NOMO-1 treated with DMSO at 0.1 percent for 48 hours (cell line): Measurements from ENCODE around the gene CALM1.

Experiments used
- DNase-seq: peaks from one replicate; lab custom pipeline; 2025; ENCODE audit not compliant: unreplicated experiment; lab: John Stamatoyannopoulos, UW

CALM1 gene

DNA sequence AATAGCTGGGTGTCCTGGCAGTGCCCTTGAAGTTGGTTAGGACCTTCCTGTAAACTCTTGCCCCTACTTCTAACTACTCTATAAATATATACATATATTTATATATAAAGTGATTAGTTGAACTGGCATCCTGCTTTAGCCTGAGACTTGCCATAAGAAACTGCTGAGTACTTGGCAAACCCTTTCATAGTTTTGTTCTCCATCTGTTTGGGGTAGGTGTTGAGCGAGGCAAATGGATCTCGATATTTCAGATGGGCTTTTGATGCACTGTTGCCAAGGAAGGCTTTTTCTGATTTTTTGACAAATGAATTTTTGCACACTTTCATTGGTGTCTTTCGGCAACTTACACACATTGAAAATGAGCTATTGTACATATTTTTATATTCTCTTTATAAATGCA is 10.4 kb downstream of the CALM1 start:
- no peak for DNase-seq

DNA sequence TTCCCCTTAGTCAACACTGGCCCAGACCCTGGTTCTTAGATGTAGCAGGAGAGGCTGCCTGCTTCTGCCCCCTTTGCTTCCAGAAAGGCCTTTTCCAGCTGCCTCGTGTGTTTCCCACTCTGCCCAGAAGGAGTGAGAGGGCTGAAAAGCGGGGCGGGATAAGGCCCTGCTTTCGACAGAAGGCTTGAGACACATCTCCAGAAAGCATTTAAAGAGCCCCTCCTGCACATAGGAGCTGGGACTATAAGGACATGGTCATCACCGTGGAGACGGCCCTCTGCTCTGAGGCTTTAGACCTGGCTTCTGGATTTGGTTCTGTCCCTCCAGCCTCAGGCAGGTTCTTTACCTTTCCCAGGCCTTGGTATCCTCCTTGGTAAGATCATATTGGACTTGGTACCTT is 11.9 kb downstream of the CALM1 start:
- DNase-seq: no peak

DNA sequence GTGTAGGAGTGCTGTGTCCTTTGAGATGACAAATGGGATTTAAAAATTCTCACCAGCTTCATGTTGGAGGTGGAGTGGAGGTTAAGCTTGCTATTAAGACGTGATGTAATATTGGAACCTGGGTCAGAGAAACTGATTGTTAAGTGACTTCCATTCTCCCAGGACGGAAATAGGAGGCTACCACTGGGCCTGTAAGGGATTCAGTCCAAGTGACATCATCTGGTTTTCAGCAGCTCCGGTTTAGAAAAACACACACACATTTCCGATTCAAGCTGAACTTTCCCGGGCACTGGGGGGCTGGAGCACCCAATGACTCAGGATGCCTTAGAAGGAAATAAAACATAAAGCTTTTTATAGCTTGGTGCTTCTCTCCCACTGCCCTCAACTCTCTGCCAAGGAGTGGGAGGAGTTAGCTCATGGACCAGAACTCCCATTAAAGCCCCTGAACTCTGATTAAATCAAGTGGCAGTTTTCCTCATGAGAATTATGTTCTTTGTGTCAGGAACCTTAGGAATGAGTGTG is 12.4 kb downstream of the CALM1 start:
- DNase-seq: no peak

DNA sequence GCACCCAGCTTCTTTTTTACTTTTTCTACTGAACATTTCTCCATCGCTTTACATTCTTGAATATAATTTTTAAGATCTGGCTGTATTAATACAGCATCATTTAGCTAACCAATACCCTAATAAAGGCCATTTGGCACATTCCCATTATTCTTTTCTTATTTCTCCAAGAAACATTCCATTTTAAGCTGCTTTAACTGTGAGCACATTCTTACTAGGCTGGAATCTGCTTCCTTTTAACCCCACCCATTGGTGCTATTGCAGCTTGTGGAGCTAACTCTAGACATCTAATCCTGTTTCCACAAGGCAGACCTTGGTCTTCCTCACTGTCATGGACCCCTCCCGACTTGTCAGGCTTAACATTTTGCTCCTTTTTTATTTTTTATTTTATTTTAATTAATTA is 15.2 kb downstream of the CALM1 start:
- no peak for DNase-seq

DNA sequence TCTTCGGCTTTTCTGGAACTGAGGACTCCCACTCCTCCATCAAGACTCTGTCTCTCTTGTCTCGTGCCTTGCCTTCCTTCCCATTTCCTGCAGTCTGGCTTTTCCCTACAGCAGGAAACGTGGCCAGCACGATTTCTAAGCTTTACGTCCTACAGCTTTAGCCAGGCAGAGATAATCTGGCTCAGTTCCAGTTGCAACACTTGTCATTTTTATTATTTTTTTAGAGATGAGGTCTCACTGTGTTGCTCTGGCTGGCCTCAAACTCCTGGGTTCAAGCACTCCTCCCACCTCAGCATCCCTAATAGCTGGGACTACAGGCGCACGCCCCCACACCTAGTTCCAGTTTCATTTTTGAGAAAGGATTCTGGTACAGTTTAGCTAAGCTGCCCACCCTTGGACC is 19.9 kb downstream of the CALM1 start:
- no peak for DNase-seq

DNA sequence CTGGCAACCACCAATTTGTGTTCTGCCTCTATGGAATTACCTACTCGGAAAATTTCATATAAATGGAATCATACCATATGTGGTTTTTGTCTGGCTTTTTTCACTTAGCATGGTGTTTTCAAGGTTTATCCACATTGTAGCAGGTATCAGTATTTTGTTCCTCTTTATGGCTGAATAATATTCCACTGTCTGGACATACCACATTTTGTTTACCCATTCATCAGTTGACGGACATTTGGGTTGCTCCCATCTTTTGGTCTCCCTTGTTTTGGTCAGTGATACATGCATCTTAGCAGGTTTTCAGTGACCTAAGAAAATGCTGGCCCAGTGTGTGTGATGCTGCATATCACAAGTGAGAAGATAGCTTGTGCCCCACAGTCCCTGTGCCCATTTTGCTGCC is 21.2 kb downstream of the CALM1 start:
- DNase-seq: no peak

DNA sequence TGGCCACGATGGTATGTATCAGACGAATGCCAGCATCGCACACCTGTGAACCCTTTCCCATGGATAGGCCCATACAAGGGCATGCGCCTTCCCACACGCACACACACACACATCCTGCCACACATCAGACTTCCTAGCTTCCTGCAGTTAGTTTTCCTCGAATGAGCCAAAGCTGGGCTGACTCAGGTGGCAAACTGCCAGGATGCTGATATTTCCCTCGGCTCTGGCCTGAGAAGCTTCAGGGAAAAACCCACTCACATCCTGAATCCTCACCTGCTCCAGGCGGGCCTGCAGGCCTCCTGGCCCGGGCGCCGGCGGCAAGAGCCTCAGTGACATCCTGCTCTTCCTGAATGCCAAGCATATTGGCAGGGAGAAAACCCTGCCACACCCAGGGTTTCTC is 22.4 kb downstream of the CALM1 start:
- no peak for DNase-seq

DNA sequence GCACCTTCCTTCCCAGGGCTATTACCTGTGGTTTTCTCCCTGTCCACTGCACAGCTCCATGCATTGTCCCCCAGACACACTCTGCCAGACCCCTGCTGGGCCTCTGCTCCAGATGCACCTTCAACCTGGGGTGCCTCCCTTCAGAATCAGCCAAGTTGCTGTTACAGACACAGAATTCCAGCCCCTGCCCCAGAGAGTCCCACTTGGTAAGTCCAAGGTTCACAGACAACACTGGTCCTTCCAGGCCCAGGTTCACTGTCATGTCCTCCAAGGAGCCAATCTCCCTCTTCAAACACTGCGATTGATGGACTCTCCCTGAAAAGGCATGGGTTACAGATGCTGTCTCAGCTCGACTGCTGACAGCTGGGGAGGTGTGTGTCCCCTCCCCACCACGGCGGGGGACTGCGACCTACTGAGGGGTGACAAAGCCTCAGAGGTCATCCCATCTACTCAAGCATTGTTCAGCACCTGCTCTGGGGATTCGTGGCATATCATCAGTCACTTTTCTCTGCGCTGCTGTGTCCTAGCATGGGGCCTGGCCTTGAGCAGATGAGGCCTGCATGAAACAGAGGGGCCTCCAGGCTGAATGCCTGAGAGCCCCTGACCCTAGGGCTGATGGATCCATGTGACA is 24.3 kb downstream of the CALM1 start:
- DNase-seq: no peak

DNA sequence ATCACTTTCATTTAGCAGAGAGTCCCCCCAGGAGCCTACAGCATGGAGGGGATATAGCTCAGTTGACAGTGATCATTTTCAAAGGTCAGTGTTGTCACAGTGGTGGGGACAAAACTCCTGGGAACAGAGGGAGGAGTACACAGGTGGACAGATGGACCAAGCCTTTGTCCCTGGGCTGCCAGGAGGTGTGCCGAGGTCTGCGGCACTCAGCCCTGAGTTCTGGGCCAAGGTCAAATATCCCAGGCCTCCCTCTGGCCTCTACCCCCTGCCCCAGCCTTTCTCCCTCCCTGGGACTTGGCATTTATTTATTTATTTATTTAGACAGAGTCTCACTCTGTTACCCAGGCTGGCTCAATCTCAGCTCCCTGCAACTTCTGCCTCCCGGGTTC is 24.8 kb downstream of the CALM1 start:
- no peak for DNase-seq

DNA sequence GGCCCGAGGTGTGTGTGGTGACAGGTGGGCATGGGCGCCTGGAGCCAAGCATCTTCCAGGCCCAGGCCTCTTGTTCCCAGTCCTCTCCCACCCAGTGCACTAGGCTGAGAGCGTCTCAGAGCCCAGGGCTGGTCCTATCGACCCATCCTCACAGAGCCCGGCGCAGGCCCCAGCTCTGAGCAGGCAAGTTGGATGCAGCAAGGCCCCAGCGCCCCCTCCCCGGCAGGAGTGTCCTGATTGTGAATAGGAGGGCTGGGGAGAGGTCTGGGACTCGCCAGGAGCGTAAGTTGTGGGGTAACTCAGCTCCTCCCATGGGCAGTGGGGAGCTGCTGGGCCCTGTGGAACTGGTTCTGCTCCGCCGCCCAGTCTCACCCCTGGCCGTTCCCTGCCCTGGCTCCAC is 26.3 kb downstream of the CALM1 start:
- no peak for DNase-seq

DNA sequence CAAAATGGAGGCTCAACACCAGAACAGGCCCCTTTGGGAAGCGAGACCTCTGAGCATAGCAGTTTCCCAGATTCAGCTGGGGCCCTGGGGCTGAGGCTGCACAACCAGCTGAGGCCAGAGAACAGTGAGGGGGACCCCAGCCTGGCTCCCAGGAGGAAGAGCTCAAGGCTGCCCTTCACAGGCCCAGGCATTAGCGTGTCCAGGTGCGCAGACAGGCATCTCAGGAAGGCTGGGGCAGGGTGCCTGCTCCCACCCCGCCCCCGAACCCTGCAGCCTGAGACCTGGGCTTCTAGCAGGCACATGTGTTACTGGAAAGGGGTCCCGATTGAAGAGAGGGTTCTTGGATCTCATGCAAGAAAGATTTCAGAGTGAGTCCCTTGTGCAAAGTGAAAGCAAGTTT is 27.2 kb downstream of the CALM1 start:
- DNase-seq: no peak

DNA sequence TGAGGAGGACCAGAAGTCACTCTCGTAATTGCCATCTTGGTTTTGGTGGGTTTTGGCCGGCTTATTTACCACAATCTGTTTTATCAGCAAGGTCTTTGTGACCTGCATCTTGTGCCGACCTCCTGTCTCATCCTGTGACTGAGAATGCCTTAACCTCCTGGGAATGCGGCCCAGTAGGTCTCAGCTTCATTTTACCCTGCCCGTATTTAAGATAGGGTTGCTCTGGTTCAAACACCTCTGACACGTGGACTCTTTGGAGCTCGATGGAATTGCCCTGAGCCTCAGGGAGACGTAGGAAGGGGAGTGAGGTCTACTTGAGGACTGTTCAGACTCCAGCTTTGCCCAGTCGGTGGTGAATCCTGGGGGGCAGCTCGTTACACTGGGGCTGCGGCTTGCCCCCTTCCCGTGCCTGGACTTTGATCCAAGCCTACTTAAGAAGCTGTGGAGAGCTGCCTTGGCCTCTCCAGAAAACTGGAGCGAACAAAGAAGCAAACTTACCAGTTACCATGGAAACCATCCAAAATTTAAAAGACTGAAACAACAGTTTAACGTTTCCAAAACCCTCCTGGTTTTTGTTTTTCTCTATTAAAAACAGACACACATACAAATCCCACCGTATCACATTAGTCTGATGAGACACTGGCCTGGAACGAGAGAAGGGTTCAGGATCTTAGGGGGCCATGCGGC is 28.0 kb downstream of the CALM1 start:
- no peak for DNase-seq

DNA sequence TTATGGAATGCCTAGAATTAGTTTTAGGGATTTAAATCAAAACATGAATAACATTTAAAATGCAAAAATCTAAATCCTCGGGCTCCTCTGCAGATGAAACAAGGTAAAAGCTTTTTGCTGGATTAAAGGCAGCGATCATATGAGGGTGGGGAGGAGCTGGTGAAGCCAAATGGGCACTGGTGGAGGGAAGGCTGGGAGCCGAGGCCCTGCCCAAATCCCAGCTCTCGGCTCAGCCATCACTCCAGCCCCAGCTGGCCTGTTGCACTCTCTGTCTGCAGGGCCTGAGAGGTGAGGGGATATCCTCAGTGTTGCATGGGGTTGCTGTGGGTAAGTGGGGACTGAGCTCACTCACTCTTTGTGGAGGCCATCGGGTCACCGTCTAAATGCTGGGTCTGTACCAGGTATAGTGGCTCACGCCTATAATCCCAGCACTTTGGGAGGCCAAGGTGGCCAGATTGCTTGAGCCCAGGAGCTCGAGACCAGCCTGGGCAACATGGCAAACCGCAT is 28.6 kb downstream of the CALM1 start:
- no peak for DNase-seq

DNA sequence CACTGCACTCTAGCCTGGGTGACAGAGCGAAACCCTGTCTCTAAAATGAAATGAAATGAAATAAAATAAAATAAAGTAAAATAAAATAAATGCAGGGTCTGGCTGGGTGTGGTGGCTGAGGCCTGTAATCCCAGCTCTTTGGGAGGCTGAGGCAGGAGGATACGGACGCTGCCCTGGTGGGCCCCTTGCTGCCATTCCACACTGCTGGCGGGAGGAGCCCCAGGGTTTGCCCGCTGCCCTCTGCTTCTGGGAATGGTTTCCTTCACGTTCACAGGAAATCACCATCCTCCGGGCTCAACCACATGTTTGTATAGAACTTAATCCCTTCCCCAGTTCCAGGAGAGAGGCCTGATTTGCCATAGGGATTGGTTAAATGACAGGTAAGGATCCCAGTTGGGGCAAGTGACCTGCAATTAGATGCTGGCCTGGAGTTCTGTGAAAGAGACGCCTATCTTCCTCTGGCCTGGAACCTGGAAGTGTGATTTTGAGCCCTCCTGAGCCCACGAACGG is 29.3 kb downstream of the CALM1 start:
- no peak for DNase-seq

DNA sequence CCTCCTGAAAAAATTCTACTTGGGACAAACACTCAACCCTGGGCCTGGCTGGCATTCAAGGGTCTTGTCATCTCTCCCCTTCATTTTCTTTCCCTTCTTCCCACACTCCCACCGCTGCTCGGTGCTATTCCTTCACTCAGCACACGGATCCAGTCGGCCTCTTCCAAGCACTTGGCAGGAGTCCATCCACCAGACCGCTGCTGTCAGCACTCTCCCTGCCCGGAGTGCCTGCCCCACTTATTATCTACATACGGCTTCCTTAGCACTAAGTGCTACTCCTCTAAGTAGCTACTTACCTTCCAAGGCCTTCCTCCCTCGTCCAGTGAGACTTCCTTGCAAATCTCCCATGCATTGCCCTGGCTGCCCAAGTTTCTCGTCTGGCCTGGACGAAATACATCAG is 29.8 kb downstream of the CALM1 start:
- DNase-seq: no peak

DNA sequence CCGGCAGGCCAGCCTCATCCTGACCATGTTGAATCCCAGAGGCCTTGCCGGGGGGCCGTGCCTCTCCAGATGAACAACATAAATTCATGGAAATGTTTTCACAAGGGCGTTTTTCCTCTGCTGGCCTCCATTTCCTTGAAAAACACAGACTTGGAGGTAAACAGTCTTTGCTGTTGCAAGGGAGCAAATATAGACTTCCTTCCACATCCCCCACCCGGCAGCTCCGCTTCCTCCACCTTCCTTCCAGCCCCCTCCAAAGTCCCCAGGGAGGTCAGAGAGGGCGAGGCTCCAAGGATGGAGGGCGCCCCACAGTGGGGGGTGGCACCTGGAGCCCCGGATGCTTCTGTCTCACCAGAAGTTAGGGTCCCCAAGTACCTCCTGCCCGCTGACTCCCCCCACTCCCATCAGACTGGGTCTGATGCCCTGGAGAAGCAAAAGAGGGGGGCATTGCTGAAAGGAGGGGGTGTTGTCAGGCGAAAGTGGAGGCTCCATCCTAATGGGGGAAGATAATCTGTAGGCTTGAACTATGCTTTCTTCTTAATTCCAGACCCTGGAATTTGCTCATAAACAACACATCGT is 31.1 kb downstream of the CALM1 start:
- DNase-seq: no peak

DNA sequence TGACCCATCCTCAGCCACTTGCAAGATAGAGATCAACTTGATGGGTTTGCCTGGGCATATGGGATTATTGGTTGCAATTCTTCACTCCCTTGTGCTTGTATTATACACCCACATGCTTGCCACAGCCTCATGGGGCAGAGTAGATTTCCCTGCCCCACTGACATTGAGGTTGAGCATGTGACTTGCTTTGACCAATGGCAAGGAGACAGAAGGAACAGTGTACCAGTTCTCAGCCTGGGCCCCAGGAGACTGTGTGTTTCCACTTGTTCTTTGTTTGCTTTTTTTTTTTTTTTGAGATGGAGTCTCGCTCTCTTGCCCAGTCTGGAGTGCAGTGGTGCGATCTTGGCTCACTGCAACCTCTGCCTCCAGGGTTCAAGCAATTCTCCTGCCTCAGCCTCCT is 31.8 kb downstream of the CALM1 start:
- no peak for DNase-seq

DNA sequence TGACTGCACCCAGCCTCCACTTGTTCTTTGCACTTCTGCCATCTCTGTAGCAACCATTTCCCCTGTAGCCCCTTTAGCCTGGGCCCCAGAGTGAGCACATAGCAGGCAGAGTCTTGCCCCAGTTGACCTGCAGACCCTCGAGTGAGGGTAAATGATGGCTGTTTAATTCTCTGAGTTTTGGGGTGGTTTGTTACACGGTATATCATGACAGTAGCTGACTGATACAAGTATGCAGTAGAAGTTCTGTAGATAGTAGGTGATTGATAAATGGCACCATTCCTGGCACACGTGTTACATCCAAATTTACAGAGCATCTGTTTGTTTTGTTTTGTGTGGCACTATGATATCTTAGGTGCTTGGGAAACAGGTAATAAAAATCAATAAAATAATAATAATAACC is 32.4 kb downstream of the CALM1 start:
- no peak for DNase-seq

DNA sequence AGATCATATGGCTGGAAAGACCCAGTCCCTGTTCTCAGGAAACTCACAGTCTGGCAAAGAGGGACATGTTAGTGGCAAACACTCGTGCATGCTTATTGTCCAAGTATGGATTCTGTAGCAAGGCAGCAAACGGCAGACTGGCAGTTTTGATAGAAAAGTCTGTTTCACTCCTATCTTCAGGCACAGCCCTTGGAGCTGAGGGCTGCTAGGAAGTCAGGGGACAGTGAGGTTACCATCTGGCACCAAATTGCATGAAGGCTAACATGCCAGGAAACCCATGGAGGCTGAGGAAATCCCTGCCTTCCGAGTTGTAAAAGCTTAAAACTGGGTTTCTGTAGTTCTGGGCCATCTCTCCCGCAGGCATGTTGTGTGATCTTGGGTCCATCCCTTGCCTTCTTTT is 32.9 kb downstream of the CALM1 start:
- no peak for DNase-seq

DNA sequence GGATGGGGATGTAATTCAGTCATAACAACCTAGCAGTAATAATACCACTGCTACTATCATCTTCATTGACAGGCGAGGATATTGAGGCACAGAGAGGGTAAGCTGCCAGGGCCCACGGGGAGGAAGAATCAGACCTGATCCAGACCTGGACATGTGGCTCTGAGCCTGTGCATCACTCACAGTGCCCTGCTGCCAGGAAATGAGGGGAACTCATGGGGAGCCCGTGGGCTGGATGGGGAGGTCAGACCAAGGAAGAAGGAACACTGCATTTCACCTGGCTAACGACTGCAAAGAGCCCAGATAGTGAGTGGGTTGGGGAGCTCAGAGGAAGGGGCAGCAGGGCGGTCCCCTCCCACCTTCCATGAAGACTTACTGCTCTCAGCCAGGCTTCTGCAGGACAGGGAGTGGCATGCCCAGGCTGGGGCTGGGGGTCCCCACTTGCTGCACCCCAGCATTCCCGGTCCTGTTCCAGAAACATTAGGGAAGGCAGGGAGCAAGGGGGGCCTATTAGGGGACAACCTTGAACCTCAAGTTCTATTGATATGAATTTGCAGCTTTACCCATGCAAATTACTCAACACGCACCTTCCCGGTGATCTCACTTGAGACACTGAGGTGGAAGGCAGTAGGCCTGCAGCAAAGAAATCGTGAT is 37.7 kb downstream of the CALM1 start:
- no peak for DNase-seq

DNA sequence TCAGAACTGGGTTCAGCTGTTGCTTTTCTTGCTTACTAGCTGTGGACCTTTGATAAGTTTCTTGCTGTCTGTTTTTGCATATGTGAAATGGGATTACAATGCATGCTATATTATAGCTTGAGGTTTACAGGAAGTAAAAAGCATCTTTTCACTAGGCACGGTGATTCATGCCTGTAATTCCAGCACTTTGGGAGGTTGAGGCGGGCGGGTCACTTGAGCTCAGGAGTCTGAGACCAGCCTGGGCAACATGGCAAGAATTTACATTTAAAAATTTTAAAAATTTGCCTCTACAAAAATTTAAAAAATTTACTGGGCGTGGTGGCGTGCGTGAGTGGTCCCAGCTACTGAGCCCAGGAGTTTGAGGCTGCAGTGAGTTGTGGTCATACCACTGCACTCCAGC is 42.0 kb downstream of the CALM1 start:
- no peak for DNase-seq

DNA sequence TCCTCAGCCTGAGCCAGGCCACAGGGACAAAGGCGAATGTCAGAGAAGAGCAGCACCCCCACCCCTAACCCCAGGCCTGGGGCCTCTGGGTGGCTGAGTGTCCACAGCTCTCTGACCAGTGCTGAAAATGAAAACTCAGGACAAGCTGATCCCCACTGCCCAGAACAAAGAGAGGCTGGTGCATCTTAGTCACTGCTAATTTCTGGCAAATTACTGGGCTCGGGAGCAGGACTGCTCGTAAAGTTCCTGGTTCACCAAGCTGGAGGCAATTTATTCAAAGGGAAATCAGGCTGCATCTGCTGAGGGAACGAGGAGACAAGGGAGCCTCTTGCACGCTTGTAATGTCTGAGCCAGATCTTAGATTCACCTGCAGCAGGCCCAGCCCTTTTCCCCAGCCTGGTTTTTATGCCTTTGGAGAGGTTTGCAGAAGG is 43.2 kb downstream of the CALM1 start:
- no peak for DNase-seq
